Uterus (tissue), 4 donors: ENCODE data around the gene FGF14. TPM values are rescaled to one million over a fixed set of nuclear protein-coding genes. Genes with fewer than 3 reads are reported as not detected.

Source experiments
- DNase-seq, 2 donors: peaks; one replicate each; pipeline ENCODE4 v3.0.0-alpha.2; 2019 to 2020
- H3K27ac ChIP-seq, 2 donors: fragments of 200-600 bp; sonication (generic); 1 replicate in 1 of 2; 2 replicates in 1 of 2; pipeline ENCODE4 v1.5.1; 2016 to 2018
- H3K27me3 ChIP-seq, 2 donors: fragments of 200-600 bp; sonication (generic); one replicate each; pipeline ENCODE4 v1.5.1; 2018 to 2019; ENCODE audit warnings: control low read depth in 1 of 2
- H3K36me3 ChIP-seq, 2 donors: fragments of 200-600 bp; sonication (generic); one replicate each; pipeline ENCODE4 v1.5.1; 2019; ENCODE audit warnings: control low read depth in 1 of 2
- H3K4me1 ChIP-seq, 2 donors: fragments of 200-600 bp; sonication (generic); one replicate each; pipeline ENCODE4 v1.5.1; 2018 to 2019; ENCODE audit warnings: control low read depth in 1 of 2
- H3K4me3 ChIP-seq, 2 donors: fragments of 200-600 bp; sonication (generic); 1 replicate in 1 of 2; 2 replicates in 1 of 2; pipeline ENCODE4 v1.5.1; 2018 to 2019; ENCODE audit warnings: mild to moderate bottlenecking in 1 of 2
- H3K9me3 ChIP-seq, 2 donors: fragments of 200-600 bp; sonication (generic); one replicate each; pipeline ENCODE4 v1.5.1; 2019; ENCODE audit warnings: control low read depth in 1 of 2
- POLR2A ChIP-seq, 2 donors: fragments of 450-650 bp; IDR thresholded peaks; one replicate each; pipeline ENCODE4 v1.6.1; 2016; ENCODE audit warnings: antibody characterized with exemption in 2 of 2, mild to moderate bottlenecking in 1 of 2, moderate library complexity in 1 of 2
- intact Hi-C: fragments of 100-400 bp; cut with DNase I; formaldehyde crosslinking; loops from one replicate; pipeline ENCODE4 v1.15.1; 2023; ENCODE audit warnings: low total_unique reads
- total RNA-seq, 4 donors: library from RNA; depleted of rRNA in 3 of 4; stranded (reverse); fragments of >200 nt in 3 of 4; gene quantifications; one replicate each; pipeline versions ENCODE4 v1.1.0 to v1.2.4, GENCODE V29; 2014 to 2023
- TF ChIP-seq, protein P1 (sequence below), 4 experiments: fragments of 200-600 bp in 2 of 4; fragments of 450-650 bp in 2 of 4; sonication (generic) in 2 of 4; IDR thresholded peaks; one replicate each; pipeline ENCODE4 v1.5.1; 2016 to 2019; ENCODE audit warnings: antibody characterized with exemption in 4 of 4, mild to moderate bottlenecking in 2 of 4, moderate library complexity in 1 of 4
- donor health status: DM: yes; HTN: yes; CAD: no.

FGF14 gene
- total RNA-seq, 4 donors from 2014 or later, result under 0.01 to 0.98 (median 0.62) TPM; not detected in 1

- Histone ChIP-seq H3K27ac (no peak overlapping the region), H3K27me3 (no peaks in the 10 kb centered on the region), H3K4me3 (no peak overlapping the region), H3K36me3 (no peaks in the 10 kb centered on the region), H3K4me1 (no peaks in the 10 kb centered on the region), H3K9me3 (no peaks in the 10 kb centered on the region)
- intact Hi-C loops, result no loop called here
- TF ChIP-seq, protein P1, sequence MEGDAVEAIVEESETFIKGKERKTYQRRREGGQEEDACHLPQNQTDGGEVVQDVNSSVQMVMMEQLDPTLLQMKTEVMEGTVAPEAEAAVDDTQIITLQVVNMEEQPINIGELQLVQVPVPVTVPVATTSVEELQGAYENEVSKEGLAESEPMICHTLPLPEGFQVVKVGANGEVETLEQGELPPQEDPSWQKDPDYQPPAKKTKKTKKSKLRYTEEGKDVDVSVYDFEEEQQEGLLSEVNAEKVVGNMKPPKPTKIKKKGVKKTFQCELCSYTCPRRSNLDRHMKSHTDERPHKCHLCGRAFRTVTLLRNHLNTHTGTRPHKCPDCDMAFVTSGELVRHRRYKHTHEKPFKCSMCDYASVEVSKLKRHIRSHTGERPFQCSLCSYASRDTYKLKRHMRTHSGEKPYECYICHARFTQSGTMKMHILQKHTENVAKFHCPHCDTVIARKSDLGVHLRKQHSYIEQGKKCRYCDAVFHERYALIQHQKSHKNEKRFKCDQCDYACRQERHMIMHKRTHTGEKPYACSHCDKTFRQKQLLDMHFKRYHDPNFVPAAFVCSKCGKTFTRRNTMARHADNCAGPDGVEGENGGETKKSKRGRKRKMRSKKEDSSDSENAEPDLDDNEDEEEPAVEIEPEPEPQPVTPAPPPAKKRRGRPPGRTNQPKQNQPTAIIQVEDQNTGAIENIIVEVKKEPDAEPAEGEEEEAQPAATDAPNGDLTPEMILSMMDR (IDR thresholded peaks at IDR 0.05), result no peak
- TF ChIP-seq POLR2A (IDR thresholded peaks at IDR 0.05), result no peak
- DNase-seq, result no peak
These were observed 361.0 kb downstream of the FGF14 start for GRCh38 chr13:102040812-102041211.

DNA sequence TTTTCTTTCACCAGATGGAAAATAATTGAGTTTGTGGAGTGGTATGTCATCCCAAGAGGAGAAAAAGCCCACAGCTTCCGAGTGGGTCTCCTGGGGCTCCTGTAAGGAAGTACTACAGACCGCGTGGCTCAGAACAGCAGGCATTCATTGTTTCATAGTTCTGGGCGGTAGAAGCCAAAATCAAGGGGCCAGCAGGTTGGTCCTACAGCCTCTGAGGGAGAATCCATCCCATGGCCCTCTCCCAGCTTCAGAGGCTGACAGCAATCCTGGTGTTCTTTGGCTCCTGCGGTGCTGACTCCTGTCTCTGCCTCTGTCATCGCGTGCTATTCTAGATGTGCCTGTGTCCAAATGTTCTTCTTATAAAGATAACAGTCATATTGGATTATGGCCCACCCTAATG, 362.6 kb downstream of the FGF14 start:
- TF ChIP-seq, protein P1 (IDR thresholded peaks at IDR 0.05), result no peak
- TF ChIP-seq POLR2A (IDR thresholded peaks at IDR 0.05), result no peak
- H3K4me3 ChIP-seq, result no peak overlapping the region
- no peaks in the 10 kb centered on the region for H3K36me3 ChIP-seq
- H3K27me3 ChIP-seq, result no peaks in the 10 kb centered on the region
- no peaks in the 10 kb centered on the region for H3K9me3 ChIP-seq
- no peak for DNase-seq
- intact Hi-C loops, result no loop called here
- H3K4me1 ChIP-seq, result no peaks in the 10 kb centered on the region
- H3K27ac ChIP-seq, result no peak overlapping the region

GRCh38 chr13:102038787-102039186, 363.1 kb downstream of the FGF14 start:
- no peaks in the 10 kb centered on the region for H3K27me3 ChIP-seq
- DNase-seq, result no peak
- H3K4me1 ChIP-seq, result no peaks in the 10 kb centered on the region
- H3K4me3 ChIP-seq, result no peak overlapping the region
- H3K27ac ChIP-seq, result no peak overlapping the region
- intact Hi-C loops, result no loop called here
- H3K9me3 ChIP-seq, result no peaks in the 10 kb centered on the region
- TF ChIP-seq, protein P1 (IDR thresholded peaks at IDR 0.05), result no peak
- no peak for TF ChIP-seq POLR2A (IDR thresholded peaks at IDR 0.05)
- no peaks in the 10 kb centered on the region for H3K36me3 ChIP-seq

- H3K36me3 ChIP-seq, result no peaks in the 10 kb centered on the region
- no peak for DNase-seq
- intact Hi-C loops, result no loop called here
- H3K9me3 ChIP-seq, result no peaks in the 10 kb centered on the region
- H3K4me1 ChIP-seq, result no peaks in the 10 kb centered on the region
- H3K27me3 ChIP-seq, result no peaks in the 10 kb centered on the region
- TF ChIP-seq, protein P1 (IDR thresholded peaks at IDR 0.05), result no peak
- no peak for TF ChIP-seq POLR2A (IDR thresholded peaks at IDR 0.05)
- H3K27ac ChIP-seq, result no peak overlapping the region
- H3K4me3 ChIP-seq, result no peak overlapping the region
These were observed 365.9 kb downstream of the FGF14 start for GRCh38 chr13:102035969-102036368.

- Histone ChIP-seq H3K27ac (no peak overlapping the region), H3K36me3 (no peaks in the 10 kb centered on the region), H3K27me3 (no peaks in the 10 kb centered on the region), H3K4me1 (no peaks in the 10 kb centered on the region), H3K9me3 (no peaks in the 10 kb centered on the region), H3K4me3 (no peak overlapping the region)
- intact Hi-C loops, result no loop called here
- TF ChIP-seq, protein P1 (IDR thresholded peaks at IDR 0.05), result no peak
- no peak for TF ChIP-seq POLR2A (IDR thresholded peaks at IDR 0.05)
- no peak for DNase-seq
These were observed 368.0 kb downstream of the FGF14 start for GRCh38 chr13:102033857-102034331.
